ENCODE results near the gene PBX4.

DNA sequence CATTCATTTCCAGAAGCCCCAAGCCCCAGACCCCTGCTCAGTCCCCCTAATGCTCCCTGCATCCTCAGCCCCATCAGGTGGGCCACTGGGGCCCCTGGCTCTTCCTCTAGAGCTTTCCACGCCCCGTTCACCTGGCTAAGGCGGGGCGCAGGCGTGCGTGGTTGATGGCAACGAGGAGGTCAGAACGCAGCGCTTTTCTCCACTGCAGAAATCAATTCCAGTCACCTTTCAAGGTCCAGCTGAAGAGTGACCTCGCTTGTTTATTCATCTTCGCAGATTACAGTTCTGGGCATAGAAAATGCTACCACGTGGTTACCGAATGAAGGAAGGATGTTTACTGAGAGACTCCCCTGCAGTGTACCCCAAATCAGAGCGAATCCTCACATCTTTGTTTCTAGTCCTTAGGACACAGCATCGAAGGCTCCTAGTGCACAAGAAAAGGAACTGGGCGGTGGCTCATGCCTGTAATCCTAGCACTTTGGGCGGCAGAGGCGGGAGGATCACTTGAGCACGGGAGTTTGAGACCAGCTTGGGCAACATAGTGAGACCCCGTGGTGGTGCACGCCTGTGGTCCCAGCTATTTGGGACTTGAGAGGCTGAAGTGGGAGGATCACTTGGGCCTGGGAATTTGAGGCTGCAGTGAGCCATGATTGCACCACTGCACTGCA lies 828 bp upstream of the PBX4 start:
- TF ChIP-seq YY1 (IDR thresholded peaks at IDR 0.05; ENCODE audit: insufficient read depth, insufficient read length) (no peak), SUZ12 (IDR thresholded peaks at IDR 0.05; ENCODE audit: extremely low read depth, insufficient read depth, insufficient read length) (no peak)

All from NT2/D1 (cell line).